Spinal cord (tissue), 10 donors: ENCODE results near the gene NPAT. TPM values are rescaled to one million over a fixed set of nuclear protein-coding genes. Genes with fewer than 3 reads are reported as not detected.

Experiments used
- DNase-seq, 6 donors: peaks; one replicate each; pipeline versions ENCODE4 v3.0.0 to v3.0.0-alpha.2; 2013 to 2015; ENCODE audit warnings: low spot score in 6 of 6, low read depth in 4 of 6
- H3K27ac ChIP-seq: one replicate; pipeline ENCODE4 v1.5.1; 2013; ENCODE audit warnings: low read depth, low read length, control low read depth
- H3K27me3 ChIP-seq: one replicate; pipeline ENCODE4 v1.6.1; 2013; ENCODE audit warnings: low read length; ENCODE audit not compliant: control insufficient read depth, insufficient read depth
- H3K36me3 ChIP-seq: one replicate; pipeline ENCODE4 v1.6.1; 2013; ENCODE audit warnings: low read length; ENCODE audit not compliant: control insufficient read depth, insufficient read depth
- H3K4me1 ChIP-seq: one replicate; pipeline ENCODE4 v1.6.1; 2013; ENCODE audit warnings: low read length; ENCODE audit not compliant: control insufficient read depth, insufficient read depth
- H3K4me3 ChIP-seq: one replicate; pipeline ENCODE4 v1.5.1; 2013; ENCODE audit warnings: low read depth, low read length, control low read depth
- H3K9me3 ChIP-seq: one replicate; pipeline ENCODE4 v1.6.1; 2013; ENCODE audit warnings: low read length; ENCODE audit not compliant: control insufficient read depth, insufficient read depth
- WGBS: methylation state at CpG from one replicate; pipeline ENCODE4 v1.1.5; 2013; ENCODE audit warnings: missing lambda C conversion rate; ENCODE audit not compliant: insufficient coverage; 5-methylcytosine and 5-hydroxymethylcytosine counted together
- polyA plus RNA-seq, 2 donors: library from polyadenylated mRNA; unstranded; fragments of 120-200 nt; gene quantifications; one replicate each; pipeline ENCODE4 v1.2.1, GENCODE V29; 2013; ENCODE audit not compliant: insufficient read length in 2 of 2
- total RNA-seq, 2 donors: library from RNA; depleted of rRNA in 1 of 2; stranded (reverse); fragments of 120-200 nt in 1 of 2; fragments of >200 nt in 1 of 2; gene quantifications; one replicate each; pipeline versions ENCODE4 v1.2.3 to v1.2.4, GENCODE V29; 2013 to 2014
- donor health status: healthy.

Gene NPAT
- total and polyA plus RNA-seq, 4 donors = 12.2 to 30.3 (median 16.2) TPM

GRCh38 chr11:108221371-108221770, 1.1 kb downstream of the NPAT start:
- WGBS = 4% methylated on average over 8 of the region's 12 CpGs
- peak in 1 of 6 donors; percentile 9 for DNase-seq

GRCh38 chr11:108220721-108221336, 1.6 kb downstream of the NPAT start:
- no peaks in the 10 kb centered on the region for H3K27me3 ChIP-seq
- WGBS = 85% methylated on average over 2 of the region's 5 CpGs
- H3K4me3 ChIP-seq = peak overlapping the region; percentile 99
- H3K27ac ChIP-seq = no peak overlapping the region
- H3K4me1 ChIP-seq = peaks cover 4% of the 10 kb centered on the region
- peaks cover 3% of the 10 kb centered on the region for H3K36me3 ChIP-seq
- no peaks in the 10 kb centered on the region for H3K9me3 ChIP-seq
- no peak for DNase-seq

More at GRCh38 chr11:108221371-108221770, 1.1 kb downstream of the NPAT start:
- Histone ChIP-seq H3K27ac (peak overlapping the region; percentile 98), H3K27me3 (no peaks in the 10 kb centered on the region), H3K36me3 (peaks cover 3% of the 10 kb centered on the region), H3K9me3 (no peaks in the 10 kb centered on the region), H3K4me1 (peaks cover 4% of the 10 kb centered on the region), H3K4me3 (peak overlapping the region; percentile 99)

- Histone ChIP-seq H3K9me3 (no peaks in the 10 kb centered on the region), H3K27me3 (no peaks in the 10 kb centered on the region), H3K27ac (no peak overlapping the region), H3K4me3 (no peak overlapping the region), H3K36me3 (no peaks in the 10 kb centered on the region), H3K4me1 (no peaks in the 10 kb centered on the region)
- WGBS = 80% methylated on average over 1 of the region's 7 CpGs
- DNase-seq = no peak
Observed at GRCh38 chr11:108218912-108219783, 3.3 kb downstream of the NPAT start.

- Histone ChIP-seq H3K27me3 (no peaks in the 10 kb centered on the region), H3K9me3 (no peaks in the 10 kb centered on the region), H3K4me3 (no peak overlapping the region), H3K36me3 (no peaks in the 10 kb centered on the region), H3K4me1 (no peaks in the 10 kb centered on the region), H3K27ac (no peak overlapping the region)
- no peak for DNase-seq
- WGBS = no CpG with 5 or more reads among the region's 2 CpGs
Observed at GRCh38 chr11:108218455-108218854, 4.0 kb downstream of the NPAT start.

- no CpG with 5 or more reads among the region's 4 CpGs for WGBS
- no peak overlapping the region for H3K27ac ChIP-seq
- no peaks in the 10 kb centered on the region for H3K9me3 ChIP-seq
- H3K27me3 ChIP-seq = no peaks in the 10 kb centered on the region
- H3K36me3 ChIP-seq = no peaks in the 10 kb centered on the region
- H3K4me1 ChIP-seq = no peaks in the 10 kb centered on the region
- no peak for DNase-seq
- H3K4me3 ChIP-seq = no peak overlapping the region
Observed at GRCh38 chr11:108216988-108217387, 5.5 kb downstream of the NPAT start.

GRCh38 chr11:108213784-108214183, 8.7 kb downstream of the NPAT start:
- no peak overlapping the region for H3K27ac ChIP-seq
- H3K4me1 ChIP-seq = no peaks in the 10 kb centered on the region
- DNase-seq = no peak
- H3K27me3 ChIP-seq = no peaks in the 10 kb centered on the region
- H3K4me3 ChIP-seq = no peak overlapping the region
- no CpG with 5 or more reads among the region's 2 CpGs for WGBS
- peaks cover 7% of the 10 kb centered on the region for H3K9me3 ChIP-seq
- no peaks in the 10 kb centered on the region for H3K36me3 ChIP-seq

GRCh38 chr11:108210441-108210840, 12.0 kb downstream of the NPAT start:
- H3K36me3 ChIP-seq = peaks cover 22% of the 10 kb centered on the region

GRCh38 chr11:108207683-108208060, 14.8 kb downstream of the NPAT start:
- H3K36me3 ChIP-seq = peaks cover 29% of the 10 kb centered on the region
- DNase-seq = no peak
- no peak overlapping the region for H3K4me3 ChIP-seq
- H3K27me3 ChIP-seq = no peaks in the 10 kb centered on the region
- no peaks in the 10 kb centered on the region for H3K4me1 ChIP-seq
- WGBS = 98% methylated on average over 6 of the region's 6 CpGs
- H3K9me3 ChIP-seq = peaks cover 20% of the 10 kb centered on the region
- H3K27ac ChIP-seq = no peak overlapping the region

More at GRCh38 chr11:108210441-108210840, 12.0 kb downstream of the NPAT start:
- no peak for DNase-seq
- Histone ChIP-seq H3K27ac (no peak overlapping the region), H3K4me3 (no peak overlapping the region), H3K4me1 (no peaks in the 10 kb centered on the region), H3K27me3 (no peaks in the 10 kb centered on the region), H3K9me3 (peaks cover 17% of the 10 kb centered on the region)
- WGBS = no CpG with 5 or more reads among the region's 1 CpG

GRCh38 chr11:108206969-108207682, 15.3 kb downstream of the NPAT start:
- H3K36me3 ChIP-seq = peaks cover 29% of the 10 kb centered on the region
- DNase-seq = no peak

More at GRCh38 chr11:108206969-108207682, 15.3 kb downstream of the NPAT start:
- H3K27me3 ChIP-seq = no peaks in the 10 kb centered on the region
- WGBS = 98% methylated on average over 8 of the region's 8 CpGs
- no peak overlapping the region for H3K4me3 ChIP-seq
- no peak overlapping the region for H3K27ac ChIP-seq
- H3K4me1 ChIP-seq = no peaks in the 10 kb centered on the region
- peaks cover 20% of the 10 kb centered on the region for H3K9me3 ChIP-seq
